Measurements from ENCODE around the gene KIF4A.
"Not testable (repeated sequence)": the region's sequence is repeated elsewhere in the genome, so short reads cannot be mapped to it uniquely, and the experiment has no call there.

The KIF4A gene

GRCh38 chrX:70289168-70289792 lies 624 bp upstream of the KIF4A start:
- no peak for DNase-seq

GRCh38 chrX:70292788-70293187 lies 2.9 kb downstream of the KIF4A start:
- no peak for DNase-seq

- no peak for DNase-seq
Measured at GRCh38 chrX:70293621-70294020, 3.7 kb downstream of the KIF4A start.

GRCh38 chrX:70301716-70302115 lies 11.8 kb downstream of the KIF4A start:
- no peak for DNase-seq

- no peak for DNase-seq
Measured at GRCh38 chrX:70313503-70313902, 23.6 kb downstream of the KIF4A start.

- DNase-seq = no peak
Measured at GRCh38 chrX:70322784-70323183, 32.9 kb downstream of the KIF4A start.

GRCh38 chrX:70323628-70324027 lies 33.7 kb downstream of the KIF4A start:
- DNase-seq = not testable (repeated sequence)

- no peak for DNase-seq
Measured at GRCh38 chrX:70324326-70324725, 34.4 kb downstream of the KIF4A start.

- no peak for DNase-seq
Measured at GRCh38 chrX:70331161-70331560, 41.3 kb downstream of the KIF4A start.

- no peak for DNase-seq
Measured at GRCh38 chrX:70332600-70332999, 42.7 kb downstream of the KIF4A start.

- DNase-seq = no peak
Measured at GRCh38 chrX:70336767-70337166, 46.9 kb downstream of the KIF4A start.

- DNase-seq = no peak
Measured at GRCh38 chrX:70338290-70338689, 48.4 kb downstream of the KIF4A start.

- DNase-seq = no peak
Measured at GRCh38 chrX:70343435-70343834, 53.5 kb downstream of the KIF4A start.

- DNase-seq = no peak
Measured at GRCh38 chrX:70346418-70347070, 56.6 kb downstream of the KIF4A start.

GRCh38 chrX:70348825-70349224 lies 58.9 kb downstream of the KIF4A start:
- not testable (repeated sequence) for DNase-seq

GRCh38 chrX:70349367-70350125 lies 59.6 kb downstream of the KIF4A start:
- DNase-seq = not testable (repeated sequence)

GRCh38 chrX:70352496-70352895 lies 62.6 kb downstream of the KIF4A start:
- no peak for DNase-seq

GRCh38 chrX:70353514-70353913 lies 63.6 kb downstream of the KIF4A start:
- no peak for DNase-seq

- DNase-seq = no peak
Measured at GRCh38 chrX:70354716-70355115, 64.8 kb downstream of the KIF4A start.

GRCh38 chrX:70359458-70359857 lies 69.6 kb downstream of the KIF4A start:
- DNase-seq = no peak

- no peak for DNase-seq
Measured at GRCh38 chrX:70360366-70360765, 70.5 kb downstream of the KIF4A start.

- DNase-seq = not testable (repeated sequence)
Measured at GRCh38 chrX:70368731-70369130, 78.8 kb downstream of the KIF4A start.

- DNase-seq = no peak
Measured at GRCh38 chrX:70386235-70386634, 96.3 kb downstream of the KIF4A start.

- DNase-seq = no peak
Measured at GRCh38 chrX:70398899-70399298, 109.0 kb downstream of the KIF4A start.

Data from NCI-H1436 treated with DMSO at 0.1 percent for 48 hours (cell line).